IPS-20b (cell line): ENCODE results near the gene MUC13.

Experiments used
- H3K27ac ChIP-seq: one replicate; pipeline ENCODE4 v1.5.1; 2013; ENCODE audit warnings: low read length
- H3K27me3 ChIP-seq: 2 replicates; pipeline ENCODE4 v1.6.1; 2013; ENCODE audit warnings: mild to moderate bottlenecking, low read length, inconsistent platforms; ENCODE audit not compliant: insufficient read depth
- H3K36me3 ChIP-seq: 2 replicates; pipeline ENCODE4 v1.6.1; 2013; ENCODE audit warnings: low read depth, mild to moderate bottlenecking, inconsistent platforms, low read length, moderate library complexity; ENCODE audit not compliant: insufficient read depth
- H3K4me1 ChIP-seq: 2 replicates; pipeline ENCODE4 v1.6.1; 2013; ENCODE audit warnings: mild to moderate bottlenecking, control low read depth, inconsistent platforms, low read length, moderate library complexity; ENCODE audit not compliant: insufficient read depth
- H3K4me3 ChIP-seq: 2 replicates; pipeline ENCODE4 v1.5.1; 2013; ENCODE audit warnings: mild to moderate bottlenecking, low read length, inconsistent platforms
- H3K9ac ChIP-seq: 2 replicates; pipeline ENCODE4 v1.6.1; 2013; ENCODE audit warnings: low read depth, mild to moderate bottlenecking, inconsistent platforms, low read length, moderate library complexity
- H3K9me3 ChIP-seq: 2 replicates; pipeline ENCODE4 v1.6.1; 2013; ENCODE audit warnings: mild to moderate bottlenecking, low read depth, low read length, inconsistent platforms; ENCODE audit not compliant: insufficient read depth

Gene MUC13

DNA sequence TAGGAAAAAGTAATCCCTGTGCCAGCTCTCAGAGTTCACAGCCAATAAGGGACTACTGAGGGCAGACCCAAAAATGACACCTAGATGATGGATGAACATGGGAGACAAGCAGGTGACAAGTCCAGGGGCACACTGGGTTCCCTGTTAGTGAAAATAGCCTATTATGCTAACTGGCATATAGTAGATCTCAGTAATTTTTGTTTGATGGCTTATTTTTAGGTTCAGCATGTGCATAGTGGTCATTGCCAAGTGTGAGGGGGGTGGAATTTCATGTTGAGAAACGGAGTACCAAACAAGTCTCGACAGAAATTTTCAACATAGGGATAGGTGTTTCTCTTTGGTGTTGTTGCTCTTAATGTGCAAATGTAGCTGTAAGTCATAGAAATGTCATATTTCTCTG is 41.0 kb downstream of the MUC13 start:
- H3K4me1 ChIP-seq = peaks cover 9% of the 10 kb centered on the region
- no peak overlapping the region for H3K4me3 ChIP-seq
- H3K27me3 ChIP-seq = no peaks in the 10 kb centered on the region
- no peaks in the 10 kb centered on the region for H3K9me3 ChIP-seq
- H3K9ac ChIP-seq = no peak overlapping the region
- no peaks in the 10 kb centered on the region for H3K36me3 ChIP-seq
- H3K27ac ChIP-seq = no peak overlapping the region

GRCh38 chr3:124890573-124891190 is 43.9 kb downstream of the MUC13 start:
- peaks cover 16% of the 10 kb centered on the region for H3K4me1 ChIP-seq
- no peak overlapping the region for H3K27ac ChIP-seq
- no peak overlapping the region for H3K4me3 ChIP-seq
- H3K27me3 ChIP-seq = peaks cover 4% of the 10 kb centered on the region; the same call in 1 of the 2 replicates
- H3K36me3 ChIP-seq = no peaks in the 10 kb centered on the region
- no peak overlapping the region for H3K9ac ChIP-seq
- H3K9me3 ChIP-seq = no peaks in the 10 kb centered on the region

- peak overlapping the region; percentile 39 for H3K27ac ChIP-seq
- peak overlapping the region; percentile 71 for H3K9ac ChIP-seq
- no peaks in the 10 kb centered on the region; the same call in 1 of the 2 replicates for H3K36me3 ChIP-seq
- peak overlapping the region; percentile 81 for H3K4me3 ChIP-seq
- peaks cover 27% of the 10 kb centered on the region for H3K4me1 ChIP-seq
- no peaks in the 10 kb centered on the region for H3K9me3 ChIP-seq
- H3K27me3 ChIP-seq = peaks cover 4% of the 10 kb centered on the region; the same call in 1 of the 2 replicates
These were observed 45.8 kb downstream of the MUC13 start for GRCh38 chr3:124888482-124889441.

DNA sequence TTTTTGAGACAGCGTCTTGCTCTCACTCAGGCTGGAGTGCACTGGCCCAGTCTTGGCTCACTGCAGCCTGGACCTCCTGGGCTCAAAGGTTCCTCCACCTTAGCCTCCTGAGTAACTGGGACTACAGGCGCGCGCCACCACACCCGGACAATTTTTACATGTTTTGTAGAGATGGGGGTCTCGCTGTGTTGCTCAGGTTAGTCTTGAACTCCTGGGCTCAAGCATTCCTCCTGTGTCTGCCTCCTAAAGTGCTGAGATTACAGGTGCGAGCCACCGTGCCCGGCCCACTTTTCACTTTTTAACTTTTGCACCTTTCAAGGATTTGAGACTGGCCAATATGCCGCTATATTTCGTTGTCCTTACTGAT is 46.6 kb downstream of the MUC13 start:
- H3K36me3 ChIP-seq = no peaks in the 10 kb centered on the region; the same call in 1 of the 2 replicates
- peaks cover 35% of the 10 kb centered on the region for H3K4me1 ChIP-seq
- H3K4me3 ChIP-seq = peak overlapping the region; percentile 81; the same call in 1 of the 2 replicates
- H3K27ac ChIP-seq = no peak overlapping the region
- peaks cover 4% of the 10 kb centered on the region; the same call in 1 of the 2 replicates for H3K27me3 ChIP-seq
- H3K9me3 ChIP-seq = no peaks in the 10 kb centered on the region
- H3K9ac ChIP-seq = peak overlapping the region; percentile 71

DNA sequence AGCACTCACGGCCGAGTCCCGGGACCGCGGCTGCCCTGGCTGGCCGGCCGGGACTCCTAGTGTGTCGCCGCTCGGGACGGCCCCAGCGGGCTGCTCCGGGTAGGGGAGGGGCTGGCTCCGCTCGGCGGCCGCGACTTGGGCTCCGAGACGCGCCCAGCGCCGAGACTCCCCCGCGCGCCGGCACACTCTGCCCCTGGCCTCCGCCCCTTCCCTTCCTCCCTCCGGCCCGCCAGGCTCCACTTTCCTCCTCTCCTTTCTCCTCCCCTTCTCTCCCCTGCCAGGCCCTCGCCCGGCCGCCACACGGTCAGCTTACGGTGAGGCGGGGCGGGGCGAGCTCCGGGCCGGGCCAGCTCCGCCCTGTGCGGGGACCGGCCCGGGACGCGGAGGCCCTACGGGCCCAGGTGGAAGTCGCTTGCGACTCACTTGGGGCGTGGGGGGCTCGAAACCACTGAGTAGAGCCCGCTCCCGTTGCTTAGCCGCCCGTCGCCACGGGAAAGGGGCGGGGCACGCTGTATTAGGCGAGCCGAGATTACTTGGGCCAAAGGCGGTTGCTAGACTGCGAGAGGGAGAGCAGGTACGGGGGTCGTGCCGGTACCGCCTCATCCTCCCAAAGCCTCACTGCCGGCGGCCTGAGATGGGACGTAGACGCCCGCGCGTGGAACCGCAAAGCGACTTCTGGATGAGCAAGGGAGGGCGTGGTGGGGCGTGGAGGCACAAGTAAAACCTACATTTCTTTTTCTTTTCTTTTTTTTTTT is 47.2 kb downstream of the MUC13 start, which contains the start of gene ITGB5:
ITGB5 (minus strand) TSS at position 189 of the 755 bp plus-strand sequence. CDS start 365 bp downstream, outside the sequence.
- Histone ChIP-seq H3K27ac (peak within 1 kb of the TSS; percentile 34), H3K9me3 (no peaks in the 10 kb centered on the region), H3K9ac (peak within 1 kb of the TSS; percentile 85), H3K4me1 (peaks cover 41% of the 10 kb centered on the region), H3K27me3 (peaks cover 4% of the 10 kb centered on the region; the same call in 1 of the 2 replicates), H3K4me3 (peak within 1 kb of the TSS; percentile 83), H3K36me3 (no peaks in the 10 kb centered on the region; the same call in 1 of the 2 replicates)

GRCh38 chr3:124886168-124887056 is 48.1 kb downstream of the MUC13 start:
- Histone ChIP-seq H3K27ac (no peak overlapping the region), H3K4me1 (peaks cover 47% of the 10 kb centered on the region), H3K9ac (peak overlapping the region; percentile 85), H3K36me3 (no peaks in the 10 kb centered on the region; the same call in 1 of the 2 replicates), H3K27me3 (peaks cover 4% of the 10 kb centered on the region; the same call in 1 of the 2 replicates), H3K4me3 (peak overlapping the region; percentile 83), H3K9me3 (no peaks in the 10 kb centered on the region)

- Histone ChIP-seq H3K4me3 (peak overlapping the region; percentile 83), H3K9ac (peak overlapping the region; percentile 85), H3K27me3 (peaks cover 4% of the 10 kb centered on the region; the same call in 1 of the 2 replicates)
These were observed 48.9 kb downstream of the MUC13 start for GRCh38 chr3:124885466-124886167.

GRCh38 chr3:124884474-124885101 is 50.0 kb downstream of the MUC13 start:
- no peaks in the 10 kb centered on the region; the same call in 1 of the 2 replicates for H3K36me3 ChIP-seq
- H3K9me3 ChIP-seq = no peaks in the 10 kb centered on the region
- H3K27me3 ChIP-seq = peaks cover 4% of the 10 kb centered on the region; the same call in 1 of the 2 replicates
- H3K4me1 ChIP-seq = peaks cover 47% of the 10 kb centered on the region
- peak overlapping the region; percentile 23 for H3K4me3 ChIP-seq
- H3K27ac ChIP-seq = no peak overlapping the region
- H3K9ac ChIP-seq = no peak overlapping the region

More at GRCh38 chr3:124885466-124886167, 48.9 kb downstream of the MUC13 start:
- H3K4me1 ChIP-seq = peaks cover 47% of the 10 kb centered on the region
- H3K27ac ChIP-seq = no peak overlapping the region
- H3K9me3 ChIP-seq = no peaks in the 10 kb centered on the region
- no peaks in the 10 kb centered on the region; the same call in 1 of the 2 replicates for H3K36me3 ChIP-seq

DNA sequence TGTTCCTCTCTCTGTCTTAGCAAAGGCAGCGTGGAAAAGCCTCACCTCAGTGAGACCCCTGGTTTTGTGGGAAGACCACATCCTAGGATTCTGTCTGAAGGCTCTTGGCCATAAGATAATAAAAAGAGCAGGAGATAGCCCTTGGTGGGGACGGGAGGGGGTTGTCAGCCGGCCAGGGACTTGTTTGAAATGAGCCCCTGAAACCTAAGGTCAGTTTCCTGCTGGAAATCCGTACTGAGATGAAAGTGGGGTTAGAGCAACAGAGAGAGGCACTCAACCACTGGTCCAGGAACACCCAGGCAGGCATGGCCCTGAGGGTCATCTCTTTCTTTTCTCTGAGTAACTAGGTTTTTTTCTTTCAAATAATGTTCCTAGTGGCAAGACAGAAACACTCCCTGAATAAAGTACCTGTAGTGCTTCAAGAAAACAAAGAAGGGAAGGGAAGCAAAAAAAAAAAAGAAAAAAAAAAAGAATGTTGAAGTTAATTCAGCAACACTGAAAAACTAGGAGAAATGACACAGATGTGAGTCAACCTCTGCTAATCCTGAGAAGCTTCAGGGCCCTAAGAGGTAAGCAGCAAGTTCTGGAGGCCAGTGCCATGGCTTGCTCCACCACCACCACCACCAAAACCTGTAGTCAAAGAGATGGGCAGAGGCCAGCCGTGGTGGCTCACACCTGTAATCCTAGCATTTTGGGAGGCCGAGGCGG is 50.6 kb downstream of the MUC13 start:
- Histone ChIP-seq H3K4me3 (peak overlapping the region; percentile 14; the same call in 1 of the 2 replicates), H3K27me3 (peaks cover 4% of the 10 kb centered on the region; the same call in 1 of the 2 replicates), H3K9me3 (no peaks in the 10 kb centered on the region), H3K27ac (no peak overlapping the region), H3K36me3 (no peaks in the 10 kb centered on the region; the same call in 1 of the 2 replicates), H3K9ac (peak overlapping the region; percentile 13; the same call in 1 of the 2 replicates), H3K4me1 (peaks cover 42% of the 10 kb centered on the region)
